ENCODE results near the gene DCLRE1B.

DNA sequence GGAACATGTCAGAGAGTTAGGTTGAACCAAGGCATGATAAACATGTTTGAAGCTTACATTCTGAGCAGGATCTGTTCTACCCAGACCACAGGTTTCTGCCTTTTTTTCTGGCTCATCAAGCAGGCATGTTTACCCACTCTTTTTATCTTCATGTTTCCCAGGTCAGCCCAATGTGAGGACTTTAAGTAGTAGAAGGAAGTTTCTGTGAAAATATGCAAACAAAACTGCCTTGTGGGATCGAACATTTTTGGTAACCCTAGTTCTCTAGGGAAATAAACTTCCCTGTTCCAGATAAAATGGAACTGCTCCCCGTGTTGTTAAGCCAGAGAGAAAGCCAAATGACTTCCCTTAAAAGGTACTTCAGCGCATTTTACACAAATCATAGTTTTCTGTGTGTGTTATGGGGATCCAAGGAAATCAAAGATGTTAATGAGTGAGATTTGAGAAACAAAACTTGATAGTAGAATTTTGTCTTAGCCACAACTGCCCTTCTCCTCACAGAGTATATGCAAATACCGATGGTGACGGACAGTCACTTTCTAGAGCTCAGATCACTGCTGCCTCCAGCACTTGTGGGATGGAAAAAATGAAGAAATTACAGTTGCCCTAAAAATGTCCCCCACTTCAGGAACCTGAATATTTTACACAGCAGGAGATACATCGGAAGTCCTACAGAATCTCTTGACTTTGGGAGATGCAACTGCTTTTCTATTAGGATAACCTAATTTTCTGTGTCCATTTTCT is 23.2 kb downstream of the DCLRE1B start:
- TF ChIP-seq, protein P1, sequence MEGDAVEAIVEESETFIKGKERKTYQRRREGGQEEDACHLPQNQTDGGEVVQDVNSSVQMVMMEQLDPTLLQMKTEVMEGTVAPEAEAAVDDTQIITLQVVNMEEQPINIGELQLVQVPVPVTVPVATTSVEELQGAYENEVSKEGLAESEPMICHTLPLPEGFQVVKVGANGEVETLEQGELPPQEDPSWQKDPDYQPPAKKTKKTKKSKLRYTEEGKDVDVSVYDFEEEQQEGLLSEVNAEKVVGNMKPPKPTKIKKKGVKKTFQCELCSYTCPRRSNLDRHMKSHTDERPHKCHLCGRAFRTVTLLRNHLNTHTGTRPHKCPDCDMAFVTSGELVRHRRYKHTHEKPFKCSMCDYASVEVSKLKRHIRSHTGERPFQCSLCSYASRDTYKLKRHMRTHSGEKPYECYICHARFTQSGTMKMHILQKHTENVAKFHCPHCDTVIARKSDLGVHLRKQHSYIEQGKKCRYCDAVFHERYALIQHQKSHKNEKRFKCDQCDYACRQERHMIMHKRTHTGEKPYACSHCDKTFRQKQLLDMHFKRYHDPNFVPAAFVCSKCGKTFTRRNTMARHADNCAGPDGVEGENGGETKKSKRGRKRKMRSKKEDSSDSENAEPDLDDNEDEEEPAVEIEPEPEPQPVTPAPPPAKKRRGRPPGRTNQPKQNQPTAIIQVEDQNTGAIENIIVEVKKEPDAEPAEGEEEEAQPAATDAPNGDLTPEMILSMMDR (optimal IDR thresholded peaks at IDR 0.05 in 1 of 3, IDR thresholded peaks at IDR 0.05 in 1 of 3, conservative IDR thresholded peaks at IDR 0.05 in 1 of 3; ENCODE audit: extremely low read depth in 1 of 3, insufficient read depth in 2 of 3, low read length in 3 of 3), result no peak
- TF ChIP-seq EZH2 (IDR thresholded peaks at IDR 0.05; ENCODE audit: low read length), result no peak
